Measurements from ENCODE around the gene PPP2R2C.

The PPP2R2C gene

GRCh38 chr4:6388713-6389112, 83.7 kb downstream of the PPP2R2C start:
- TF ChIP-seq CTCF (IDR thresholded peaks at IDR 0.05; ENCODE audit: borderline replicate concordance, control extremely low read depth, extremely low read depth, insufficient read depth, missing control alignments): no peak
- in situ Hi-C loops (cut with MboI; ENCODE audit: low sequenced_read_pairs, unreplicated experiment): no loop called here
- DNase-seq (ENCODE audit: low spot score): no peak

DNA sequence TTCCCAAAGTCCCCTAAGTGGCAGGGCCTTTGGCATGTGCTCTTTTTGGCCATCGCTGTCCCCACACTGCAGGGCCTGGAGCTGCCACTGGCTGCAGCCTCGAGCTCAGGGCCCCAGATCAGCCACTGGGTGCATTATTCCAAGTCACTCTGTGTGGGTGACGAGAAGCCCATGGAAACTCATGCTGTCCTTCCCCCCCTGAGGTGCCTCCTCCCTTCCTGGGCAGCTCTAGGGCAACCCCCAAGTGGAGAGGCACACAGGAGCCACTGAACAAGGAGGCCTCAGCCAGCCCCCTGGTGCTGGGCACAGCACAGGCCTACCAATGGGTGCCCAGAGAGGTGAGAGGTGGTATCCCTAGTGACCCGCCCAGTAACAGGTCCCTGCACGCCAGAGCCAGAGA, 84.5 kb downstream of the PPP2R2C start:
- in situ Hi-C loops (cut with MboI; ENCODE audit: low sequenced_read_pairs, unreplicated experiment): no loop called here
- no peak for DNase-seq (ENCODE audit: low spot score)
- TF ChIP-seq CTCF (IDR thresholded peaks at IDR 0.05; ENCODE audit: borderline replicate concordance, control extremely low read depth, extremely low read depth, insufficient read depth, missing control alignments): no peak

GRCh38 chr4:6386091-6386490, 86.3 kb downstream of the PPP2R2C start:
- in situ Hi-C loops (cut with MboI; ENCODE audit: low sequenced_read_pairs, unreplicated experiment): no loop called here
- TF ChIP-seq CTCF (IDR thresholded peaks at IDR 0.05; ENCODE audit: borderline replicate concordance, control extremely low read depth, extremely low read depth, insufficient read depth, missing control alignments): no peak
- DNase-seq (ENCODE audit: low spot score): no peak

DNA sequence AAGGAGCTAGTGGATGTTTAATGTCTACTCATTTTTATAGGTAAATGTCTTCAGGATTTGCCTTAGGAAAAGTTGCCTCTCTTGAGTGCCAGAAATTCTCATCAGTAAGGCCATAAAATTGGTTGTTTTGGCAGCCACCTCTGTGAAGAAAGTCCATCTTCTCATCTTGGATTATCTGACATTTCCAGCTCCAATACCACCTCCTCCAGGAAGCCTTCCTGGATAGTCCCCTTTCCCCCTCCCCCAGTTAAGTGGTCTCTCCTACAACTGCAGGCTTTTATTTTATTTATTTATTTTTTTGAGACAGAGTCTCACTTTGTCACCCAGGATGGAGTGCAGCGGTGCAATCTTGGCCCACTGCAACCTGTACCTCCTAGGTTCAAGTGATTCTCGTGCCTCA, 87.1 kb downstream of the PPP2R2C start:
- TF ChIP-seq CTCF (IDR thresholded peaks at IDR 0.05; ENCODE audit: borderline replicate concordance, control extremely low read depth, extremely low read depth, insufficient read depth, missing control alignments): no peak
- in situ Hi-C loops (cut with MboI; ENCODE audit: low sequenced_read_pairs, unreplicated experiment): no loop called here
- DNase-seq (ENCODE audit: low spot score): no peak

- TF ChIP-seq CTCF (IDR thresholded peaks at IDR 0.05; ENCODE audit: borderline replicate concordance, control extremely low read depth, extremely low read depth, insufficient read depth, missing control alignments): no peak
- no peak for DNase-seq (ENCODE audit: low spot score)
- in situ Hi-C loops (cut with MboI; ENCODE audit: low sequenced_read_pairs, unreplicated experiment): no loop called here
Measured at GRCh38 chr4:6384541-6384940, 87.9 kb downstream of the PPP2R2C start.

GRCh38 chr4:6383929-6384328, 88.5 kb downstream of the PPP2R2C start:
- in situ Hi-C loops (cut with MboI; ENCODE audit: low sequenced_read_pairs, unreplicated experiment): no loop called here
- no peak for DNase-seq (ENCODE audit: low spot score)
- TF ChIP-seq CTCF (IDR thresholded peaks at IDR 0.05; ENCODE audit: borderline replicate concordance, control extremely low read depth, extremely low read depth, insufficient read depth, missing control alignments): no peak

DNA sequence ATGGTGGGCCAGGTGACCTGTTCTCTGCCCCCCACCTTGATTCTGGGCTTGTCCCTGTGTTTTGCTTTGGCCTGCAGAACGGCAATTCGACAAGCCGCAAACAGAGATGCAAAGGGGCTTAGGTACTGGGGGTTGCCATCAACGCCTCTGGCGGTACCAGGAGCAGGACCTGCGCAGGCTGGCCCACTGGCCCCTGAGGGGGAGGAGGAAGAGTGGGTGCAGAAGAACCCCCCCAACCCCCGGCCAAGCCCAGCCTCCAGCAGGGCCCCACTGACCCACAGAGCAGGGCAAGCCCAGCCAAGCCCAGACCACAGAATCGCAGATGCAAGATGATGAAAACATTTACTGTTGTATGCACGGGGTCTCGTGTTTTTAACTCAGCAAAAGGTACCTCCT, 89.4 kb downstream of the PPP2R2C start:
- no peak for TF ChIP-seq CTCF (IDR thresholded peaks at IDR 0.05; ENCODE audit: borderline replicate concordance, control extremely low read depth, extremely low read depth, insufficient read depth, missing control alignments)
- in situ Hi-C loops (cut with MboI; ENCODE audit: low sequenced_read_pairs, unreplicated experiment): no loop called here
- no peak for DNase-seq (ENCODE audit: low spot score)
